ENCODE data around the gene SAMD5. TPM values are rescaled to one million over a fixed set of nuclear protein-coding genes. Genes with fewer than 3 reads are reported as not detected.
A peak's percentile ranks its signal among the peaks of the same experiment; 100 is the strongest.

The SAMD5 gene
- polyA plus RNA-seq (2011; rRNA removed) (1.9 and 3.1 TPM in 2 replicates), polyA minus RNA-seq (2011; rRNA and poly(A)+ RNA removed) (1.4 and 3.3 TPM in 2 replicates)

- CTCF ChIA-PET = interaction anchor here (0.9 to 2.8 kb wide), 10 partner anchors 12 to 959 kb away, joined by 3 to 76 read pairs (median 8); no protein-coding TSS in a partner anchor
- Histone ChIP-seq H3K9me3 (ENCODE audit: control insufficient read depth, insufficient read depth, low read length) (no peaks in the 10 kb centered on the region), H3K27me3 (ENCODE audit: control insufficient read depth, insufficient read depth, low read length) (peaks cover 34% of the 10 kb centered on the region), H3K27ac (ENCODE audit: low read depth, low read length) (no peak within 1 kb of the TSS), H3K4me3 (ENCODE audit: low read depth, low read length) (peak within 1 kb of the TSS; percentile 72)
- TF ChIP-seq CTCF (IDR thresholded peaks at IDR 0.05; ENCODE audit: low read depth, low read length) = no peak
- DNase-seq (ENCODE audit: low read depth, low spot score) = peak; percentile 16
- POLR2A ChIA-PET = no interaction called here
Measured at GRCh38 chr6:147508042-147508865, at the start of gene SAMD5. TSS of gene SAMD5 (plus strand) at chr6:147508690. CDS start at chr6:147508929, 239 bp downstream.

- no peak overlapping the region for H3K27ac ChIP-seq (ENCODE audit: low read depth, low read length)
- H3K27me3 ChIP-seq (ENCODE audit: control insufficient read depth, insufficient read depth, low read length) = no peaks in the 10 kb centered on the region
- no peak overlapping the region for H3K4me3 ChIP-seq (ENCODE audit: low read depth, low read length)
- H3K9me3 ChIP-seq (ENCODE audit: control insufficient read depth, insufficient read depth, low read length) = no peaks in the 10 kb centered on the region
- POLR2A ChIA-PET = no interaction called here
- CTCF ChIA-PET = no interaction called here
- no peak for DNase-seq (ENCODE audit: low read depth, low spot score)
- no peak for TF ChIP-seq CTCF (IDR thresholded peaks at IDR 0.05; ENCODE audit: low read depth, low read length)
Measured at GRCh38 chr6:147459780-147460179, 48.7 kb upstream of the SAMD5 start.

- Histone ChIP-seq H3K9me3 (ENCODE audit: control insufficient read depth, insufficient read depth, low read length) (no peaks in the 10 kb centered on the region), H3K27me3 (ENCODE audit: control insufficient read depth, insufficient read depth, low read length) (no peaks in the 10 kb centered on the region), H3K4me3 (ENCODE audit: low read depth, low read length) (no peak overlapping the region), H3K27ac (ENCODE audit: low read depth, low read length) (no peak overlapping the region)
- no peak for DNase-seq (ENCODE audit: low read depth, low spot score)
- TF ChIP-seq CTCF (IDR thresholded peaks at IDR 0.05; ENCODE audit: low read depth, low read length) = no peak
- CTCF ChIA-PET = no interaction called here
- POLR2A ChIA-PET = no interaction called here
Measured at GRCh38 chr6:147463651-147464050, 44.8 kb upstream of the SAMD5 start.

- no peak overlapping the region for H3K27ac ChIP-seq (ENCODE audit: low read depth, low read length)
- H3K4me3 ChIP-seq (ENCODE audit: low read depth, low read length) = no peak overlapping the region
- POLR2A ChIA-PET = no interaction called here
- no peak for TF ChIP-seq CTCF (IDR thresholded peaks at IDR 0.05; ENCODE audit: low read depth, low read length)
- CTCF ChIA-PET = no interaction called here
- DNase-seq (ENCODE audit: low read depth, low spot score) = no peak
- H3K9me3 ChIP-seq (ENCODE audit: control insufficient read depth, insufficient read depth, low read length) = no peaks in the 10 kb centered on the region
- H3K27me3 ChIP-seq (ENCODE audit: control insufficient read depth, insufficient read depth, low read length) = no peaks in the 10 kb centered on the region
Measured at GRCh38 chr6:147467428-147467827, 41.1 kb upstream of the SAMD5 start.

GRCh38 chr6:147467886-147468285 is 40.6 kb upstream of the SAMD5 start:
- POLR2A ChIA-PET = no interaction called here
- Histone ChIP-seq H3K9me3 (ENCODE audit: control insufficient read depth, insufficient read depth, low read length) (no peaks in the 10 kb centered on the region), H3K27me3 (ENCODE audit: control insufficient read depth, insufficient read depth, low read length) (no peaks in the 10 kb centered on the region), H3K27ac (ENCODE audit: low read depth, low read length) (no peak overlapping the region), H3K4me3 (ENCODE audit: low read depth, low read length) (no peak overlapping the region)
- no peak for DNase-seq (ENCODE audit: low read depth, low spot score)
- TF ChIP-seq CTCF (IDR thresholded peaks at IDR 0.05; ENCODE audit: low read depth, low read length) = no peak
- CTCF ChIA-PET = no interaction called here

Measured in AG04450 (cell line).